Karpas-422 (cell line): ENCODE results near the gene GPR34. TPM values are rescaled to one million over a fixed set of nuclear protein-coding genes. Genes with fewer than 3 reads are reported as not detected.

ENCODE experiments used
- DNase-seq: peaks from one replicate; pipeline ENCODE4 v3.0.0-alpha.2; 2015
- H2AFZ ChIP-seq: fragments of 200-600 bp; sonication (generic); 2 replicates; pipeline ENCODE4 v1.6.1; 2014; ENCODE audit warnings: antibody characterized with exemption, low read length, mixed read lengths
- H3K27ac ChIP-seq: fragments of 200-600 bp; sonication (generic); 2 replicates; pipeline ENCODE4 v1.5.1; 2014; ENCODE audit warnings: mild to moderate bottlenecking, low read length, moderate library complexity
- H3K27me3 ChIP-seq: fragments of 200-600 bp; sonication (generic); 2 replicates; pipeline ENCODE4 v1.6.1; 2014; ENCODE audit warnings: low read length, mixed read lengths
- H3K36me3 ChIP-seq: fragments of 200-600 bp; sonication (generic); 2 replicates; pipeline ENCODE4 v1.6.1; 2014; ENCODE audit warnings: low read length, mixed read lengths; ENCODE audit not compliant: insufficient read depth
- H3K4me1 ChIP-seq: fragments of 200-600 bp; sonication (generic); 2 replicates; pipeline ENCODE4 v1.6.1; 2014; ENCODE audit warnings: mild to moderate bottlenecking, low read length, mixed read lengths
- H3K4me2 ChIP-seq: fragments of 200-600 bp; sonication (generic); 2 replicates; pipeline ENCODE4 v1.6.1; 2014; ENCODE audit warnings: low read length, low read depth, mild to moderate bottlenecking; ENCODE audit not compliant: poor library complexity, severe bottlenecking
- H3K4me3 ChIP-seq: fragments of 200-600 bp; sonication (generic); 2 replicates; pipeline ENCODE4 v1.5.1; 2014; ENCODE audit warnings: mild to moderate bottlenecking, antibody characterized with exemption, low read length, mixed read lengths
- H3K79me2 ChIP-seq: fragments of 200-600 bp; sonication (generic); 2 replicates; pipeline ENCODE4 v1.6.1; 2014; ENCODE audit warnings: mild to moderate bottlenecking, low read length, mixed read lengths
- H3K9ac ChIP-seq: fragments of 200-600 bp; sonication (generic); 2 replicates; pipeline ENCODE4 v1.6.0; 2014; ENCODE audit warnings: low read length
- H3K9me2 ChIP-seq: fragments of 200-600 bp; sonication (generic), shearing (Covaris generic); replicated peaks from 2 replicates; pipeline ENCODE4 v1.6.0; 2014; ENCODE audit warnings: mild to moderate bottlenecking, low read length, moderate library complexity; ENCODE audit not compliant: insufficient read depth
- H3K9me3 ChIP-seq: fragments of 300-700, 200-600 bp; sonication (generic); 2 replicates; pipeline ENCODE4 v1.6.1; 2014; ENCODE audit warnings: low read length, mixed read lengths
- H4K20me1 ChIP-seq: fragments of 200-600 bp; sonication (generic); 2 replicates; pipeline ENCODE4 v1.6.1; 2014; ENCODE audit warnings: mild to moderate bottlenecking, antibody characterized with exemption, low read length, low read depth; ENCODE audit not compliant: insufficient read depth
- total RNA-seq: library from RNA; depleted of rRNA; stranded (reverse); fragments of >200 nt; shearing (Covaris generic); gene quantifications from 2 replicates; pipeline ENCODE4 v1.2.3, GENCODE V29; 2014; ENCODE audit warnings: low replicate concordance

The GPR34 gene
- total RNA-seq, 1 experiment from 2014 or later: not detected

DNA sequence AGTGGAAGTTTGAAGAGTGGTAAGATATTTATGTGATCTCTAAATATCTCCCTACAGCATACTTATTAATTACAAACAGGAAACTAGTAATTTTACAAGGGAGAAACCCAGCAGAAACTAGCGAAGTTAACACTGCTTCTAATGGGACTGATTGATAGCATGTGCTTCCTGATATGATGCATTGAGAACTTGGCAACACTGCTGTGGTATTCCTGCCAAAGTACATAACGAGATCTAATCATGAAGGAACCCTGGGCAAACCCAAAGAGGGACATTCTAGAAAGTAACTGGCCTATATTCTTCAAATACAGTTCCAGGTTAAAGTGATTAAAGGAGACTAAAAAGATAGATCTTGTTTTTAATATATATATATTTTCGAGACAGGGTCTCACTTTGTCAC lies 4.6 kb upstream of the GPR34 start:
- H3K36me3 ChIP-seq: no peaks in the 10 kb centered on the region
- no peak overlapping the region for H3K4me2 ChIP-seq
- no peak overlapping the region for H3K4me3 ChIP-seq
- no peak overlapping the region for H2AFZ ChIP-seq
- H3K27me3 ChIP-seq: no peaks in the 10 kb centered on the region
- H3K79me2 ChIP-seq: no peaks in the 10 kb centered on the region
- no peak overlapping the region for H3K9ac ChIP-seq
- no peaks in the 10 kb centered on the region for H3K4me1 ChIP-seq
- H3K27ac ChIP-seq: no peak overlapping the region
- H3K9me3 ChIP-seq: no peaks in the 10 kb centered on the region
- H4K20me1 ChIP-seq: no peaks in the 10 kb centered on the region
- no peaks in the 10 kb centered on the region for H3K9me2 ChIP-seq
- DNase-seq: no peak

DNA sequence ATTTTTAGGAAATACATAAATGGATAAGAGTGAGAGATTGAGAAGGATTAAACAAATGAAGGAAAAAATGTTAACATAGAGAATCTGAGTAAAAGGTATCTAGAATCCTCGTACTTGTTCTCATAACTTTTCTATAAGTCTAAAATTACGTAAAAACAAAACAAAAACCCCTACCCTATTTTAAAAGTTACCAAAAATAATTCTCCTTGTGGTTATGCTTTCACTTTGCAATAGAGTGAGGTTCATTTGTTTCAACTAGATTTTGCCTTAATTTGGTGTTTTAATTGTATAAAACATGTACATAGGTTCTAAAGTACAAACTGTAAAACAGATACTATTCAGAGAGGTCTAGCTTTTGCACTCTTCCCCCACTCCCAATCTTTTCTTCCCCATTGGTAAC lies 3.8 kb upstream of the GPR34 start:
- DNase-seq: no peak
- no peaks in the 10 kb centered on the region for H3K9me3 ChIP-seq
- no peaks in the 10 kb centered on the region for H3K4me1 ChIP-seq
- H2AFZ ChIP-seq: no peak overlapping the region
- H3K79me2 ChIP-seq: no peaks in the 10 kb centered on the region
- no peaks in the 10 kb centered on the region for H3K36me3 ChIP-seq
- no peak overlapping the region for H3K4me3 ChIP-seq
- no peak overlapping the region for H3K27ac ChIP-seq
- no peak overlapping the region for H3K9ac ChIP-seq
- no peaks in the 10 kb centered on the region for H3K9me2 ChIP-seq
- no peak overlapping the region for H3K4me2 ChIP-seq
- H3K27me3 ChIP-seq: no peaks in the 10 kb centered on the region
- no peaks in the 10 kb centered on the region for H4K20me1 ChIP-seq

DNA sequence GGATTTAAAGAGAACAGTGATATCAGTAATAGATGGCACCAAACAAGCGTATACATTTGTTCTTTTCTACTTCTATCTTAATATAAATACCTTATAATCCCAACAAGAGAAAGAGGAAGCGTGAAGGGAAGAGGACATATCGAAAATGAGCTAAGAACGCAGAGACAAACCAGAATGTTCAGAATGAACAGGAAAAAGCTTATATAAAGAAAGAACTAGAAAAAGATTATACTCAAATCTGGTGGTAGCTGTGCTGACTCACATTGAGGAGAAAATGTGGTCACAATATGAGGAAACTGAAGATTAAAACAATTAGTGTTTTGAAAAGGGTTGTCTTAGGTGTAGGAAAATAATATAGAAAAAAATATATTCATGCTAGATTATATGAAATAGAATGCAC lies 2.0 kb upstream of the GPR34 start:
- Histone ChIP-seq H4K20me1 (no peaks in the 10 kb centered on the region), H2AFZ (no peak overlapping the region), H3K9me2 (no peaks in the 10 kb centered on the region), H3K27me3 (no peaks in the 10 kb centered on the region), H3K4me1 (no peaks in the 10 kb centered on the region), H3K9ac (no peak overlapping the region), H3K4me3 (no peak overlapping the region), H3K27ac (no peak overlapping the region), H3K9me3 (no peaks in the 10 kb centered on the region), H3K36me3 (no peaks in the 10 kb centered on the region), H3K79me2 (no peaks in the 10 kb centered on the region), H3K4me2 (no peak overlapping the region)
- no peak for DNase-seq

DNA sequence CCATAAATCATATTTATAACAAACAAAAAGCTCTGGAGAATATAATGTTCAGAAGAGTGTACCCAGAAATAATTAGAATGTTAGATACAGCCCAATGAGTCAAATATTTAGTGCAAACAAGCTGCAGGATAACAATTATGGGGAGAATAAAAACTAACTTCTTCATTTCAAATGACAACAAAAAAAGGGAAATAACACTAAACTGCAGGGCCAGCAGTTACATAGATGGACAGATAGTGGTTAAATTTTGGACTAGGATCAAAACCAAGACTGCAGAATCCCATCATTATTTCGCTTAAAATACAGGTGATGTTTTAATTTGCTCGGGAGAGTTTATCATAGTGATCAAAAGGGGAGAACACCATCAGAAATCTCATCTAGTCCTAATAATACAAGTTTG lies 617 bp upstream of the GPR34 start:
- DNase-seq: no peak
- Histone ChIP-seq H3K9me3 (no peaks in the 10 kb centered on the region), H3K4me1 (no peaks in the 10 kb centered on the region), H3K9me2 (no peaks in the 10 kb centered on the region), H3K36me3 (no peaks in the 10 kb centered on the region), H2AFZ (no peak overlapping the region), H3K4me3 (no peak overlapping the region), H3K4me2 (no peak overlapping the region), H3K27me3 (no peaks in the 10 kb centered on the region), H3K27ac (no peak overlapping the region), H4K20me1 (no peaks in the 10 kb centered on the region), H3K79me2 (no peaks in the 10 kb centered on the region), H3K9ac (no peak overlapping the region)

DNA sequence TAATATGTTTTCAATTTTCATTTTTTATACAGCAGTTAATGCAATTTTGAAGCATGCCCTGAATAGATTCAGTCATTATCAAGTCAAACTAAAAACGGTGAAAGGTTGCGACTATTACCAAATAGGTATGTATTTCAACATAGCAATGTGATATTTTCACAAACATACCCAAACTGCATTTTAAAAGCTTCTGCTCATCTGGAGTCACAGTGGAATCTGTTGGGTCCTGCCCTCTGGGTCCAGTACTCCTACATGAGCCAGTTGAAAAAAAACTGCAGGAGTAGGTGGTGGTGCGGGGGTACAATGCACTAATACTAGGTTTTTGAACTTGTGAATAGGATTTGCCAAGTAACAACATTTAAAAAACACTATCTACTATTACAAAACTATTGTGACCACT lies 938 bp downstream of the GPR34 start:
- Histone ChIP-seq H3K9ac (no peak overlapping the region), H3K4me1 (no peaks in the 10 kb centered on the region), H3K36me3 (no peaks in the 10 kb centered on the region), H3K4me3 (no peak overlapping the region), H3K9me3 (no peaks in the 10 kb centered on the region), H3K27ac (no peak overlapping the region), H2AFZ (no peak overlapping the region), H3K27me3 (no peaks in the 10 kb centered on the region), H3K4me2 (no peak overlapping the region), H3K9me2 (no peaks in the 10 kb centered on the region), H4K20me1 (no peaks in the 10 kb centered on the region), H3K79me2 (no peaks in the 10 kb centered on the region)
- DNase-seq: no peak

DNA sequence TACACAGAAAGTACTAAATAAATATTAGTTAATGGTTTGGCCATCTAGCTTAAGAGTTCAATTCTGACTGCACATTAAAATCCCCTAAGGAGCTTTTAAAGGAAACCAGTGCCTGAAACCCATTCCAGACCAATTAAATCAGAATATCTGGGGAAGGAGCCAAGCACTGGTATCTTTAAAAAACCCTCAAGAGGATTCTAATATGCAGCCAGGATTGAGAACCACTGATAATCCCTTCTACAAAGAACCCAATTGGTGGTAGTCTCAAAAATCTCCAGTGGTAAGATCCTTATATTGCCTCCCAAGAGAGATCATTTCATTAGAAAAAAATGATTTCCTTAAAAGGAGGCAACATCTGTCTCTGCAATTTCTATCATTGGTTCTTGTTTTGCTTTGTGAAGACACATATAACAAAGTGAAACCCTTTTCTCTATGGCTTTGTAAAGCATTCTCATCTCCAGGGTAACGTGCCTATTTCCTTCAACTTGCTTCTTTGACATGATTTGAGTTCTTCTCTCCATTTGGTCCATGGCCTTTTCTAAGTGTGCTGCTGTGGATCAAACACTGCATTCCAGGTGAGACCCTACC lies 3.5 kb downstream of the GPR34 start:
- H3K4me2 ChIP-seq: no peak overlapping the region
- H2AFZ ChIP-seq: no peak overlapping the region
- H3K9ac ChIP-seq: no peak overlapping the region
- no peak for DNase-seq
- H3K4me3 ChIP-seq: no peak overlapping the region
- H3K9me2 ChIP-seq: no peaks in the 10 kb centered on the region
- H3K79me2 ChIP-seq: no peaks in the 10 kb centered on the region
- H3K9me3 ChIP-seq: no peaks in the 10 kb centered on the region
- H3K27me3 ChIP-seq: no peaks in the 10 kb centered on the region
- no peaks in the 10 kb centered on the region for H3K36me3 ChIP-seq
- H3K27ac ChIP-seq: no peak overlapping the region
- H3K4me1 ChIP-seq: no peaks in the 10 kb centered on the region
- H4K20me1 ChIP-seq: no peaks in the 10 kb centered on the region

DNA sequence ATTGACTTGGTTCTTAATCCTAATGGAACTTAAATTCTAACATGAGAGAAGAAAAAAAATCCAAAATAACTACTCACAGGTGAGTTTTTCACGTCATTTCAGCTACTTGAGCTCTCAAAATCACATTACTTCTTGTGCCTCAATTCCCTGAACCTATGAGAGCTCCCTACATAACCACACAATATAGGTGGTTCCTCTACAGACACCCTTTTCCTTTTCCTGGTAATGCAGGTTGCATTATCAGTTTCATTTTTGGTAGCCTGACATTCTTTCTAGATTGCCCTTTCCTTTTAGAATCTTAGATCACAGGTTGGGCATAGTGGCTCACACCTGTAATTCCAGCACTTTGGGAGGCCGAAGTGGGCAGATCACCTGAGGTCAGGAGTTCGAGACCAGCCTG lies 4.3 kb downstream of the GPR34 start:
- Histone ChIP-seq H3K27me3 (no peaks in the 10 kb centered on the region), H3K79me2 (no peaks in the 10 kb centered on the region), H3K36me3 (no peaks in the 10 kb centered on the region), H2AFZ (no peak overlapping the region), H3K27ac (no peak overlapping the region), H3K4me2 (no peak overlapping the region), H3K9ac (no peak overlapping the region), H3K4me1 (no peaks in the 10 kb centered on the region), H3K9me2 (no peaks in the 10 kb centered on the region), H4K20me1 (no peaks in the 10 kb centered on the region), H3K9me3 (no peaks in the 10 kb centered on the region), H3K4me3 (no peak overlapping the region)
- no peak for DNase-seq

DNA sequence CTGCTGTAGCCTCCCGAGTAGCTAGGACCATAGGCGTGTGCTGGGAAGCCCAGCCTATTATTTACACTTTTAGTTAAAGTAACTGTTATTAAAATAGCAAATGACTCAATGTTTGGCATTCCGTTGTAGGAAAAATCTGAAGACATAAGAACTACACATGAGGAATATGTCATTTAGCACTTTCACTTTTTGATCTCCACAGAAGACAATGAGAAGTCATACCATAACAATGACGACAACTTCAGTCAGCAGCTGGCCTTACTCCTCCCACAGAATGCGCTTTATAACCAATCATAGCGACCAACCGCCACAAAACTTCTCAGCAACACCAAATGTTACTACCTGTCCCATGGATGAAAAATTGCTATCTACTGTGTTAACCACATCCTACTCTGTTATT lies 6.7 kb downstream of the GPR34 start:
- no peak overlapping the region for H3K4me3 ChIP-seq
- no peaks in the 10 kb centered on the region for H3K9me2 ChIP-seq
- H3K27me3 ChIP-seq: no peaks in the 10 kb centered on the region
- H2AFZ ChIP-seq: no peak overlapping the region
- H3K9me3 ChIP-seq: no peaks in the 10 kb centered on the region
- no peak overlapping the region for H3K27ac ChIP-seq
- H3K79me2 ChIP-seq: no peaks in the 10 kb centered on the region
- H4K20me1 ChIP-seq: no peaks in the 10 kb centered on the region
- no peak for DNase-seq
- H3K4me2 ChIP-seq: no peak overlapping the region
- H3K4me1 ChIP-seq: no peaks in the 10 kb centered on the region
- H3K36me3 ChIP-seq: no peaks in the 10 kb centered on the region
- H3K9ac ChIP-seq: no peak overlapping the region

DNA sequence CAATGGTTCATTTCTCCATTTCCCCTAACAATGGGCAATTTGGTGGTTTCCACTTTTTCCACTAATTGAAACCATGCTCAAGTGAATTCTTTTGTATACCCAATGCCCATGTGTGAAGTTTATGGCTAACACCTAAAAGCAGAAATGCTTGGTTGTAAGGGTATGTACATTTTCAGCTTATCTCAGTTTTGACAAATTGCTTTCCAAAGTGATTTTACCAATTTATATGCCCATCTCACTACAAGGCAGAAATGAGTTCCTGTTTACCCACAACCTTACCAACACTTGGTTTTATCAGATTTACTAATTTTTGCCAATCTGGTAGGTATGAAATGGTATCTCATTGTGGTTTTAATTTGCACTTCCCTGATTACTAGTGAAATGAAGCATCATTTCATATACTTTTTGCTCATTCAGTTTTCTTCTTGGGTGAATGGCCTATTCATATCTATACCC lies 14.8 kb downstream of the GPR34 start:
- no peak for DNase-seq
- no peaks in the 10 kb centered on the region for H3K36me3 ChIP-seq

More for the DNA sequence above, 14.8 kb downstream of the GPR34 start:
- H3K4me1 ChIP-seq: peaks cover 11% of the 10 kb centered on the region
- no peak overlapping the region for H3K4me2 ChIP-seq
- H3K27me3 ChIP-seq: no peaks in the 10 kb centered on the region
- no peak overlapping the region for H3K9ac ChIP-seq
- no peak overlapping the region for H2AFZ ChIP-seq
- no peaks in the 10 kb centered on the region for H3K9me2 ChIP-seq
- no peak overlapping the region for H3K4me3 ChIP-seq
- H3K27ac ChIP-seq: no peak overlapping the region
- no peaks in the 10 kb centered on the region for H3K79me2 ChIP-seq
- H3K9me3 ChIP-seq: no peaks in the 10 kb centered on the region
- no peaks in the 10 kb centered on the region for H4K20me1 ChIP-seq
